ENCODE results near the gene NR2F1-AS1.

DNA sequence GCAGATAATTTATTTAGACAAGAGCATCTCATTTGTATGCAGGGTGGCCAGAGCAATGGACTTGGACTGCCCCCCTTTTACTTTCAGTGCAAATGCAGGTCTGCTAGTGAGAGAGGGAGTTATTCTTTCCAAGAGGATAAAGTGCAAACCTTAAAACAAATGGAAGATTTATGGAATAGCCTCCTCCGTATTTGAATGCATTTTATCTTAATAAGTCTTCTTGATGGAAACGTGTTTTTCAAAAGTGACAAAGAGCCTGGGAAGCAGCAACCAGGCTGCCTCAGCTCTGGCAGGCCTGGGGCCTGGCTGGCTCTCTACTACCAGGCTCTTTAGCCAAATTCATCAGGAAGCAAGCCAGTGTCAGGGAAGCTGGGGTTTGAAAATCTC lies 8.8 kb upstream of the NR2F1-AS1 start:
- TF ChIP-seq, protein P1, sequence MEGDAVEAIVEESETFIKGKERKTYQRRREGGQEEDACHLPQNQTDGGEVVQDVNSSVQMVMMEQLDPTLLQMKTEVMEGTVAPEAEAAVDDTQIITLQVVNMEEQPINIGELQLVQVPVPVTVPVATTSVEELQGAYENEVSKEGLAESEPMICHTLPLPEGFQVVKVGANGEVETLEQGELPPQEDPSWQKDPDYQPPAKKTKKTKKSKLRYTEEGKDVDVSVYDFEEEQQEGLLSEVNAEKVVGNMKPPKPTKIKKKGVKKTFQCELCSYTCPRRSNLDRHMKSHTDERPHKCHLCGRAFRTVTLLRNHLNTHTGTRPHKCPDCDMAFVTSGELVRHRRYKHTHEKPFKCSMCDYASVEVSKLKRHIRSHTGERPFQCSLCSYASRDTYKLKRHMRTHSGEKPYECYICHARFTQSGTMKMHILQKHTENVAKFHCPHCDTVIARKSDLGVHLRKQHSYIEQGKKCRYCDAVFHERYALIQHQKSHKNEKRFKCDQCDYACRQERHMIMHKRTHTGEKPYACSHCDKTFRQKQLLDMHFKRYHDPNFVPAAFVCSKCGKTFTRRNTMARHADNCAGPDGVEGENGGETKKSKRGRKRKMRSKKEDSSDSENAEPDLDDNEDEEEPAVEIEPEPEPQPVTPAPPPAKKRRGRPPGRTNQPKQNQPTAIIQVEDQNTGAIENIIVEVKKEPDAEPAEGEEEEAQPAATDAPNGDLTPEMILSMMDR (IDR thresholded peaks at IDR 0.05) = no peak
- no peak for TF ChIP-seq POLR2AphosphoS5 (IDR thresholded peaks at IDR 0.05; ENCODE audit: low read depth, low read length)

All from Panc1 (cell line).